ENCODE data around the gene GRID2.

The GRID2 gene

GRCh38 chr4:92678292-92678691 is 374.5 kb downstream of the GRID2 start:
- Mint-ChIP-seq H3K4me1 (no peaks in the 10 kb centered on the region), H3K27ac (no peak overlapping the region), H3K9me3 (no peaks in the 10 kb centered on the region), H3K36me3 (ENCODE audit: low read depth) (no peaks in the 10 kb centered on the region), H3K27me3 (ENCODE audit: low read depth) (no peaks in the 10 kb centered on the region), H3K4me3 (no peak overlapping the region)
- no peak for TF ChIP-seq CTCF (IDR thresholded peaks at IDR 0.05; ENCODE audit: unreplicated experiment in 3 of 3)

GRCh38 chr4:92679149-92679548 is 375.4 kb downstream of the GRID2 start:
- Mint-ChIP-seq H3K36me3 (ENCODE audit: low read depth) (no peaks in the 10 kb centered on the region), H3K27me3 (ENCODE audit: low read depth) (no peaks in the 10 kb centered on the region), H3K4me1 (no peaks in the 10 kb centered on the region), H3K27ac (no peak overlapping the region), H3K9me3 (no peaks in the 10 kb centered on the region), H3K4me3 (no peak overlapping the region)
- no peak for TF ChIP-seq CTCF (IDR thresholded peaks at IDR 0.05; ENCODE audit: unreplicated experiment in 3 of 3)

- Mint-ChIP-seq H3K27me3 (ENCODE audit: low read depth) (no peaks in the 10 kb centered on the region), H3K9me3 (no peaks in the 10 kb centered on the region), H3K4me1 (no peaks in the 10 kb centered on the region), H3K4me3 (no peak overlapping the region), H3K27ac (no peak overlapping the region), H3K36me3 (ENCODE audit: low read depth) (no peaks in the 10 kb centered on the region)
- TF ChIP-seq CTCF (IDR thresholded peaks at IDR 0.05; ENCODE audit: unreplicated experiment in 3 of 3) = no peak
These were observed 410.9 kb downstream of the GRID2 start for GRCh38 chr4:92714640-92715039.

GRCh38 chr4:92733231-92733630 is 429.5 kb downstream of the GRID2 start:
- H3K9me3 Mint-ChIP-seq = no peaks in the 10 kb centered on the region
- no peak overlapping the region for H3K4me3 Mint-ChIP-seq
- peak overlapping the region; percentile 68 to 80 (median 78) for H3K27ac Mint-ChIP-seq
- H3K27me3 Mint-ChIP-seq (ENCODE audit: low read depth) = no peaks in the 10 kb centered on the region
- H3K36me3 Mint-ChIP-seq (ENCODE audit: low read depth) = no peaks in the 10 kb centered on the region
- H3K4me1 Mint-ChIP-seq = no peaks in the 10 kb centered on the region
- no peak for TF ChIP-seq CTCF (IDR thresholded peaks at IDR 0.05; ENCODE audit: unreplicated experiment in 3 of 3)

GRCh38 chr4:92735025-92735665 is 431.4 kb downstream of the GRID2 start:
- H3K27me3 Mint-ChIP-seq (ENCODE audit: low read depth) = no peaks in the 10 kb centered on the region
- H3K36me3 Mint-ChIP-seq (ENCODE audit: low read depth) = no peaks in the 10 kb centered on the region
- peak in 1 of 3 experiments; percentile 13 for TF ChIP-seq CTCF (IDR thresholded peaks at IDR 0.05; ENCODE audit: unreplicated experiment in 3 of 3)
- no peaks in the 10 kb centered on the region for H3K9me3 Mint-ChIP-seq
- H3K4me1 Mint-ChIP-seq = no peaks in the 10 kb centered on the region
- H3K27ac Mint-ChIP-seq = no peak overlapping the region
- H3K4me3 Mint-ChIP-seq = no peak overlapping the region

GRCh38 chr4:92760433-92760832 is 456.7 kb downstream of the GRID2 start:
- Mint-ChIP-seq H3K36me3 (ENCODE audit: low read depth) (no peaks in the 10 kb centered on the region), H3K27ac (no peak overlapping the region), H3K4me3 (no peak overlapping the region), H3K4me1 (no peaks in the 10 kb centered on the region), H3K27me3 (ENCODE audit: low read depth) (no peaks in the 10 kb centered on the region), H3K9me3 (no peaks in the 10 kb centered on the region)
- no peak for TF ChIP-seq CTCF (IDR thresholded peaks at IDR 0.05; ENCODE audit: unreplicated experiment in 3 of 3)

Data from nephron (organoid).